ENCODE results near the gene BCKDHB. TPM values are rescaled to one million over a fixed set of nuclear protein-coding genes. Genes with fewer than 3 reads are reported as not detected.

The BCKDHB gene
- total and polyA plus RNA-seq, 2 donors (not counting 3 experiments of a cell fraction or from before 2014, with no cell fraction given): 5.6 to 12.2 TPM

- no peak for DNase-seq (ENCODE audit: low read depth, low spot score)
- ChIA-PET CTCF (interaction anchor here (0.8 to 2.7 kb wide), 5 partner anchors 9 to 222 kb away, joined by 3 to 82 read pairs (median 3); no protein-coding TSS in a partner anchor), POLR2A (no interaction called here)
- no peak overlapping the region for H3K27ac ChIP-seq (ENCODE audit: insufficient read depth, low read depth, low read length)
- peaks cover 6 to 18% of the 10 kb centered on the region in 2 experiments for H3K27me3 ChIP-seq (ENCODE audit: control insufficient read depth in 2 of 2, insufficient read depth in 2 of 2, low read length in 2 of 2)
- H3K9me3 ChIP-seq (replicated peaks; ENCODE audit: control insufficient read depth, insufficient read depth, low read length): no peaks in the 10 kb centered on the region
- no peak overlapping the region for H3K4me3 ChIP-seq (replicated peaks in 1 of 3; ENCODE audit: insufficient read depth in 1 of 3, low read depth in 1 of 3, low read length in 3 of 3)
- TF ChIP-seq GATA2 (IDR thresholded peaks at IDR 0.05; ENCODE audit: insufficient read depth, insufficient read length, low read depth, low read length) (no peak), MAX (IDR thresholded peaks at IDR 0.05; ENCODE audit: insufficient read depth, insufficient read length) (no peak), POLR2A (IDR thresholded peaks at IDR 0.05; ENCODE audit: low read depth, low read length) (no peak), POLR2AphosphoS5 (IDR thresholded peaks at IDR 0.05; ENCODE audit: insufficient read depth, low read depth, low read length) (no peak), EZH2 (IDR thresholded peaks at IDR 0.05; ENCODE audit: borderline replicate concordance, low read depth, low read length, severe bottlenecking) (no peak), MYC (IDR thresholded peaks at IDR 0.05; ENCODE audit: low read depth, low read length) (no peak), CTCF (IDR thresholded peaks at IDR 0.05; ENCODE audit: extremely low read depth in 1 of 2, insufficient read depth in 1 of 2, low read depth in 1 of 2, low read length in 2 of 2) (no peak), JUN (IDR thresholded peaks at IDR 0.05; ENCODE audit: borderline replicate concordance, insufficient read depth, insufficient read length, low read depth) (no peak), FOS (IDR thresholded peaks at IDR 0.05; ENCODE audit: borderline replicate concordance, insufficient read depth, low read length) (no peak)
- dilution Hi-C loops (cut with MboI; ENCODE audit: extremely low pct_ligation_motif_present, low sequenced_read_pairs) (no loop called here), intact Hi-C loops (cut with micrococcal nuclease) (no loop called here)
- H3K4me2 ChIP-seq (ENCODE audit: insufficient read depth, low read length): no peak overlapping the region
- H3K9me1 ChIP-seq (replicated peaks; ENCODE audit: control insufficient read depth, extremely low read depth, insufficient read depth, low read length): no peaks in the 10 kb centered on the region
- H3K36me3 ChIP-seq (ENCODE audit: control insufficient read depth in 2 of 2, extremely low read depth in 1 of 2, insufficient read depth in 2 of 2, low read length in 2 of 2): no peaks in the 10 kb centered on the region
- H3K9ac ChIP-seq (replicated peaks; ENCODE audit: extremely low read depth, insufficient read depth, low read length): no peak overlapping the region
- H4K20me1 ChIP-seq (replicated peaks; ENCODE audit: control insufficient read depth, extremely low read depth, insufficient read depth, low read length): no peaks in the 10 kb centered on the region
- FAIRE-seq: no peak
- BruUV-seq (replicated peaks): no TSS peak
- H2AFZ ChIP-seq (ENCODE audit: low read depth, low read length): no peak overlapping the region
- no peaks in the 10 kb centered on the region for H3K79me2 ChIP-seq (ENCODE audit: control insufficient read depth, insufficient read depth, low read length)
- no peaks in the 10 kb centered on the region for H3K4me1 ChIP-seq (ENCODE audit: control insufficient read depth, extremely low read depth, insufficient read depth, low read length)
Measured at GRCh38 chr6:80091506-80091905, 15.0 kb upstream of the BCKDHB start.

Measured in endothelial cell of umbilical vein (primary cell).